ENCODE measurements around the gene DMAP1. TPM values are rescaled to one million over a fixed set of nuclear protein-coding genes. Genes with fewer than 3 reads are reported as not detected.

Gene DMAP1
- total and polyA plus RNA-seq, 9 of the 15 experiments (the other 6 are each of a cell fraction or from before 2014, with no cell fraction given) = 1.5 to 51.2 (median 30.3) TPM

DNA sequence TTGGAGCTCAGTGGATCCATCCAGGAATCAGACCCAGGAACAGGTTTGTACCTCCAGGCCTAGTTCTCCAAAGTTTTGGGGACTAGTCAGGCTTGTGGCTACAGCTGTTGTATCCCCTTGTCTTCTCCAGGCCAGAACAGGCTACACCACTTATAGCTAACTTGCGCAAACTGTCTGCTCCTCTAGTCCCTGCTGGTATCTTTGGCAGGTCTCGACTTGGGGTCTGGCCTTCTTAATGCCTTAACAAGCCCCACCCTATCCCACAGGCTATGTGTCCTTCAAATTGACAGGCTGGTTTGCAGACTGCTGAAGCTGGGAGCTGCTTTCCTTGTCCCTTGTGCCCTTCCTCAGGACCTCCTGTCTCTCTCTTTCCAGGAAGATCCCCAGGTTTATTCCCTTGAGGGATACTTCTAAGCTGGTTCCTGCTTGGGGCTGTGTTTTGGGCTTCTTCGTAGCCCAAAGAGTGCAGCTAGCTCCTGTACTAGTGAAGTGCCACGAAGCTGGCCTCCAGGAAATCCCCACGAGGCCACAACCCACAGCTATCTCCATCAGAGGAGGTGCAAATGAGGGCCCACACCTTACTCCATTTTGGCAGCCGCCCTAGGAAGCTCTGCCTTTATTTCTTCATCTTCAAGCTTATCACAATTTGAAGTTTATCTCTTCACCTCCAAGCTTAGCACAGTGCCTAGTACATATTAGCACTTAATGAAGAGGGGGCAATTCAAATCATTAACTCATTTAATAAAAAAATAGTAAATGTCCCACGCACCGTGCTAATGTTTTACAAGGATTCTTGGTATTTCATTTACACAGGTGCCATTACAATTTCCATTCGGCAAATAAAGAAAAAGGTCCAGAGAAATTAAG lies 683 bp upstream of the DMAP1 start (continued):
- TF ChIP-seq, protein P1, sequence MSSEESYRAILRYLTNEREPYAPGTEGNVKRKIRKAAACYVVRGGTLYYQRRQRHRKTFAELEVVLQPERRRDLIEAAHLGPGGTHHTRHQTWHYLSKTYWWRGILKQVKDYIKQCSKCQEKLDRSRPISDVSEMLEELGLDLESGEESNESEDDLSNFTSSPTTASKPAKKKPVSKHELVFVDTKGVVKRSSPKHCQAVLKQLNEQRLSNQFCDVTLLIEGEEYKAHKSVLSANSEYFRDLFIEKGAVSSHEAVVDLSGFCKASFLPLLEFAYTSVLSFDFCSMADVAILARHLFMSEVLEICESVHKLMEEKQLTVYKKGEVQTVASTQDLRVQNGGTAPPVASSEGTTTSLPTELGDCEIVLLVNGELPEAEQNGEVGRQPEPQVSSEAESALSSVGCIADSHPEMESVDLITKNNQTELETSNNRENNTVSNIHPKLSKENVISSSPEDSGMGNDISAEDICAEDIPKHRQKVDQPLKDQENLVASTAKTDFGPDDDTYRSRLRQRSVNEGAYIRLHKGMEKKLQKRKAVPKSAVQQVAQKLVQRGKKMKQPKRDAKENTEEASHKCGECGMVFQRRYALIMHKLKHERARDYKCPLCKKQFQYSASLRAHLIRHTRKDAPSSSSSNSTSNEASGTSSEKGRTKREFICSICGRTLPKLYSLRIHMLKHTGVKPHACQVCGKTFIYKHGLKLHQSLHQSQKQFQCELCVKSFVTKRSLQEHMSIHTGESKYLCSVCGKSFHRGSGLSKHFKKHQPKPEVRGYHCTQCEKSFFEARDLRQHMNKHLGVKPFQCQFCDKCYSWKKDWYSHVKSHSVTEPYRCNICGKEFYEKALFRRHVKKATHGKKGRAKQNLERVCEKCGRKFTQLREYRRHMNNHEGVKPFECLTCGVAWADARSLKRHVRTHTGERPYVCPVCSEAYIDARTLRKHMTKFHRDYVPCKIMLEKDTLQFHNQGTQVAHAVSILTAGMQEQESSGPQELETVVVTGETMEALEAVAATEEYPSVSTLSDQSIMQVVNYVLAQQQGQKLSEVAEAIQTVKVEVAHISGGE (CRISPR knock-in tag; IDR thresholded peaks at IDR 0.05) = 0 out of 6 replicates have a peak, but pooled peaks of 1 of the 3 experiments have one; percentile 97
- TF ChIP-seq ZFP30 (CRISPR knock-in tag; IDR thresholded peaks at IDR 0.05; ENCODE audit: borderline replicate concordance) = no peak
- TF ChIP-seq, protein P2, sequence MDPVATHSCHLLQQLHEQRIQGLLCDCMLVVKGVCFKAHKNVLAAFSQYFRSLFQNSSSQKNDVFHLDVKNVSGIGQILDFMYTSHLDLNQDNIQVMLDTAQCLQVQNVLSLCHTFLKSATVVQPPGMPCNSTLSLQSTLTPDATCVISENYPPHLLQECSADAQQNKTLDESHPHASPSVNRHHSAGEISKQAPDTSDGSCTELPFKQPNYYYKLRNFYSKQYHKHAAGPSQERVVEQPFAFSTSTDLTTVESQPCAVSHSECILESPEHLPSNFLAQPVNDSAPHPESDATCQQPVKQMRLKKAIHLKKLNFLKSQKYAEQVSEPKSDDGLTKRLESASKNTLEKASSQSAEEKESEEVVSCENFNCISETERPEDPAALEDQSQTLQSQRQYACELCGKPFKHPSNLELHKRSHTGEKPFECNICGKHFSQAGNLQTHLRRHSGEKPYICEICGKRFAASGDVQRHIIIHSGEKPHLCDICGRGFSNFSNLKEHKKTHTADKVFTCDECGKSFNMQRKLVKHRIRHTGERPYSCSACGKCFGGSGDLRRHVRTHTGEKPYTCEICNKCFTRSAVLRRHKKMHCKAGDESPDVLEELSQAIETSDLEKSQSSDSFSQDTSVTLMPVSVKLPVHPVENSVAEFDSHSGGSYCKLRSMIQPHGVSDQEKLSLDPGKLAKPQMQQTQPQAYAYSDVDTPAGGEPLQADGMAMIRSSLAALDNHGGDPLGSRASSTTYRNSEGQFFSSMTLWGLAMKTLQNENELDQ (CRISPR knock-in tag; IDR thresholded peaks at IDR 0.05; ENCODE audit: borderline replicate concordance) = no peak
- no peak for TF ChIP-seq RCOR1 (IDR thresholded peaks at IDR 0.05; ENCODE audit: borderline replicate concordance in 1 of 2, low read depth in 2 of 2, low read length in 2 of 2)
- no peak for TF ChIP-seq FOXJ2 (tag; IDR thresholded peaks at IDR 0.05)
- TF ChIP-seq, protein P3, sequence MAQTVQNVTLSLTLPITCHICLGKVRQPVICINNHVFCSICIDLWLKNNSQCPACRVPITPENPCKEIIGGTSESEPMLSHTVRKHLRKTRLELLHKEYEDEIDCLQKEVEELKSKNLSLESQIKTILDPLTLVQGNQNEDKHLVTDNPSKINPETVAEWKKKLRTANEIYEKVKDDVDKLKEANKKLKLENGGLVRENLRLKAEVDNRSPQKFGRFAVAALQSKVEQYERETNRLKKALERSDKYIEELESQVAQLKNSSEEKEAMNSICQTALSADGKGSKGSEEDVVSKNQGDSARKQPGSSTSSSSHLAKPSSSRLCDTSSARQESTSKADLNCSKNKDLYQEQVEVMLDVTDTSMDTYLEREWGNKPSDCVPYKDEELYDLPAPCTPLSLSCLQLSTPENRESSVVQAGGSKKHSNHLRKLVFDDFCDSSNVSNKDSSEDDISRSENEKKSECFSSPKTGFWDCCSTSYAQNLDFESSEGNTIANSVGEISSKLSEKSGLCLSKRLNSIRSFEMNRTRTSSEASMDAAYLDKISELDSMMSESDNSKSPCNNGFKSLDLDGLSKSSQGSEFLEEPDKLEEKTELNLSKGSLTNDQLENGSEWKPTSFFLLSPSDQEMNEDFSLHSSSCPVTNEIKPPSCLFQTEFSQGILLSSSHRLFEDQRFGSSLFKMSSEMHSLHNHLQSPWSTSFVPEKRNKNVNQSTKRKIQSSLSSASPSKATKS (CRISPR knock-in tag; IDR thresholded peaks at IDR 0.05) = no peak
- TF ChIP-seq ZFX (CRISPR knock-in tag; IDR thresholded peaks at IDR 0.05) = peak; percentile 2; the same call in 1 of the 2 replicates
- TF ChIP-seq, protein P4, sequence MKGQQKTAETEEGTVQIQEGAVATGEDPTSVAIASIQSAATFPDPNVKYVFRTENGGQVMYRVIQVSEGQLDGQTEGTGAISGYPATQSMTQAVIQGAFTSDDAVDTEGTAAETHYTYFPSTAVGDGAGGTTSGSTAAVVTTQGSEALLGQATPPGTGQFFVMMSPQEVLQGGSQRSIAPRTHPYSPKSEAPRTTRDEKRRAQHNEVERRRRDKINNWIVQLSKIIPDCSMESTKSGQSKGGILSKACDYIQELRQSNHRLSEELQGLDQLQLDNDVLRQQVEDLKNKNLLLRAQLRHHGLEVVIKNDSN (CRISPR knock-in tag; IDR thresholded peaks at IDR 0.05) = no peak
- TF ChIP-seq SAFB2 (IDR thresholded peaks at IDR 0.05; ENCODE audit: borderline replicate concordance, low read depth, low read length, severe bottlenecking) = no peak
- no peak for TF ChIP-seq CREBBP (IDR thresholded peaks at IDR 0.05; ENCODE audit: low read depth, low read length)

All from K562 (cell line).